Right atrium auricular region (tissue), 2 donors: Measurements from ENCODE around the gene GCH1. TPM values are rescaled to one million over a fixed set of nuclear protein-coding genes. Genes with fewer than 3 reads are reported as not detected.
"Not testable (repeated sequence)": the region's sequence is repeated elsewhere in the genome, so short reads cannot be mapped to it uniquely, and the experiment has no call there.

Source experiments
- DNase-seq: peaks from one replicate; pipeline ENCODE4 v3.0.0-alpha.2; 2019; ENCODE audit warnings: low spot score
- H3K27ac ChIP-seq, 2 donors: fragments of 200-600 bp; sonication (generic); 1 replicate in 1 of 2; 2 replicates in 1 of 2; pipeline ENCODE4 v1.5.1; 2016 to 2019
- H3K27me3 ChIP-seq, 2 donors: fragments of 200-600 bp; sonication (generic); one replicate each; pipeline versions ENCODE4 v1.5.1 to v1.6.0; 2017 to 2019
- H3K36me3 ChIP-seq: fragments of 200-600 bp; sonication (generic); one replicate; pipeline ENCODE4 v1.5.1; 2016
- H3K4me1 ChIP-seq, 2 donors: fragments of 200-600 bp; sonication (generic); one replicate each; pipeline versions ENCODE4 v1.5.1 to v1.6.0; 2017 to 2019
- H3K4me3 ChIP-seq, 2 donors: fragments of 200-600 bp; sonication (generic); 1 replicate in 1 of 2; 2 replicates in 1 of 2; pipeline ENCODE4 v1.5.1; 2017 to 2019; ENCODE audit warnings: mild to moderate bottlenecking in 1 of 2, moderate library complexity in 1 of 2
- H3K9me3 ChIP-seq, 2 donors: fragments of 200-600 bp; sonication (generic); one replicate each; pipeline ENCODE4 v1.5.1; 2019
- CTCF ChIP-seq, 2 donors: fragments of 200-600 bp; sonication (generic); IDR thresholded peaks; one replicate each; pipeline ENCODE4 v1.5.1; 2019; ENCODE audit warnings: antibody characterized with exemption in 2 of 2
- total RNA-seq, 2 donors: library from RNA; depleted of rRNA; stranded (reverse); fragments of >200 nt; gene quantifications; one replicate each; pipeline ENCODE4 v1.1.0, GENCODE V29; 2016

The GCH1 gene
- total RNA-seq, 2 donors from 2014 or later, result 2.4 to 3.8 TPM

- TF ChIP-seq CTCF (IDR thresholded peaks at IDR 0.05), result no peak
- Histone ChIP-seq H3K27ac (no peak overlapping the region), H3K4me1 (peaks cover 0 to 12% of the 10 kb centered on the region in 2 donors), H3K36me3 (no peaks in the 10 kb centered on the region), H3K4me3 (no peak overlapping the region), H3K27me3 (no peaks in the 10 kb centered on the region), H3K9me3 (no peaks in the 10 kb centered on the region)
- peak; percentile 57 for DNase-seq
Measured at GRCh38 chr14:54805070-54805444, 97.6 kb downstream of the GCH1 start.

GRCh38 chr14:54804538-54805041 lies 98.0 kb downstream of the GCH1 start:
- no peaks in the 10 kb centered on the region for H3K9me3 ChIP-seq
- no peaks in the 10 kb centered on the region for H3K36me3 ChIP-seq
- TF ChIP-seq CTCF (IDR thresholded peaks at IDR 0.05), result no peak
- H3K27me3 ChIP-seq, result no peaks in the 10 kb centered on the region
- no peak overlapping the region for H3K27ac ChIP-seq
- peak; percentile 54 for DNase-seq
- peaks cover 0 to 12% of the 10 kb centered on the region in 2 donors for H3K4me1 ChIP-seq
- H3K4me3 ChIP-seq, result no peak overlapping the region

- no peak overlapping the region for H3K4me3 ChIP-seq
- H3K4me1 ChIP-seq, result peaks cover 0 to 12% of the 10 kb centered on the region in 2 donors
- no peaks in the 10 kb centered on the region for H3K36me3 ChIP-seq
- no peaks in the 10 kb centered on the region for H3K9me3 ChIP-seq
- DNase-seq, result no peak
- H3K27me3 ChIP-seq, result no peaks in the 10 kb centered on the region
- no peak overlapping the region for H3K27ac ChIP-seq
- TF ChIP-seq CTCF (IDR thresholded peaks at IDR 0.05), result no peak
Measured at GRCh38 chr14:54803926-54804537, 98.6 kb downstream of the GCH1 start.

GRCh38 chr14:54803396-54803795 lies 99.2 kb downstream of the GCH1 start:
- Histone ChIP-seq H3K27me3 (no peaks in the 10 kb centered on the region), H3K9me3 (no peaks in the 10 kb centered on the region), H3K27ac (no peak overlapping the region), H3K36me3 (no peaks in the 10 kb centered on the region), H3K4me3 (no peak overlapping the region), H3K4me1 (peaks cover 0 to 12% of the 10 kb centered on the region in 2 donors)
- DNase-seq, result no peak
- TF ChIP-seq CTCF (IDR thresholded peaks at IDR 0.05), result no peak

GRCh38 chr14:54801482-54801881 lies 101.1 kb downstream of the GCH1 start:
- H3K27ac ChIP-seq, H3K4me3 ChIP-seq, DNase-seq, H3K36me3 ChIP-seq, H3K27me3 ChIP-seq, H3K9me3 ChIP-seq: not testable (repeated sequence)
- peaks cover 0 to 12% of the 10 kb centered on the region in 2 donors for H3K4me1 ChIP-seq

GRCh38 chr14:54798465-54799124 lies 104.0 kb downstream of the GCH1 start:
- H3K36me3 ChIP-seq, result no peaks in the 10 kb centered on the region
- H3K4me1 ChIP-seq, result no peaks in the 10 kb centered on the region
- no peak overlapping the region for H3K4me3 ChIP-seq
- peaks cover 0 to 4% of the 10 kb centered on the region in 2 donors for H3K9me3 ChIP-seq
- TF ChIP-seq CTCF (IDR thresholded peaks at IDR 0.05), result no peak
- DNase-seq, result no peak
- H3K27ac ChIP-seq, result no peak overlapping the region
- no peaks in the 10 kb centered on the region for H3K27me3 ChIP-seq
